Prostate gland (tissue), 2 donors: ENCODE data around the gene NRG4. TPM values are rescaled to one million over a fixed set of nuclear protein-coding genes. Genes with fewer than 3 reads are reported as not detected.
"Not testable (repeated sequence)": the region's sequence is repeated elsewhere in the genome, so short reads cannot be mapped to it uniquely, and the experiment has no call there.

ENCODE experiments used
- DNase-seq: peaks from one replicate; pipeline ENCODE4 v3.0.0-alpha.2; 2019; ENCODE audit warnings: low spot score
- H3K27ac ChIP-seq, 2 donors: fragments of 200-600 bp; sonication (generic); 2 replicates each; pipeline ENCODE4 v1.5.1; 2017 to 2019
- H3K27me3 ChIP-seq: fragments of 200-600 bp; sonication (generic); replicated peaks from 2 replicates; pipeline ENCODE4 v1.5.1; 2019; ENCODE audit not compliant: insufficient read depth
- H3K36me3 ChIP-seq, 2 donors: fragments of 200-600 bp; sonication (generic); 1 replicate in 1 of 2; 2 replicates in 1 of 2; pipeline versions ENCODE4 v1.5.1 to v1.8.1; 2017 to 2019
- H3K4me1 ChIP-seq: fragments of 200-600 bp; sonication (generic); replicated peaks from 2 replicates; pipeline ENCODE4 v1.5.1; 2019
- H3K4me3 ChIP-seq, 2 donors: fragments of 200-600 bp; sonication (generic); 2 replicates each; pipeline ENCODE4 v1.5.1; 2017 to 2019
- H3K9me3 ChIP-seq: fragments of 200-600 bp; sonication (generic); 2 replicates; pipeline ENCODE4 v1.5.1; 2017
- CTCF ChIP-seq, 4 experiments: fragments of 200-600 bp in 2 of 4; fragments of 450-650 bp in 2 of 4; sonication (generic) in 2 of 4; IDR thresholded peaks; 1 replicate in 3 of 4; 2 replicates in 1 of 4; pipeline ENCODE4 v1.5.1; 2016 to 2019; ENCODE audit warnings: antibody characterized with exemption in 4 of 4, mild to moderate bottlenecking in 2 of 4, moderate library complexity in 2 of 4
- POLR2A ChIP-seq: fragments of 450-650 bp; IDR thresholded peaks from one replicate; pipeline ENCODE4 v1.6.1; 2016; ENCODE audit warnings: antibody characterized with exemption, mild to moderate bottlenecking
- POLR2AphosphoS5 ChIP-seq: sonication (generic); formaldehyde crosslinking; IDR thresholded peaks from one replicate; pipeline ENCODE4 v1.6.1; 2017; ENCODE audit warnings: antibody characterized with exemption
- WGBS: methylation state at CpG from one replicate; pipeline ENCODE4 v1.1.5; 2018; 5-methylcytosine and 5-hydroxymethylcytosine counted together
- intact Hi-C: fragments of 100-400 bp; cut with DNase I; formaldehyde crosslinking; loops from one replicate; pipeline ENCODE4 v1.14.2; 2022
- total RNA-seq, 2 donors: library from RNA; depleted of rRNA; stranded (reverse); fragments of >200 nt; gene quantifications; one replicate each; pipeline ENCODE4 v1.1.0, GENCODE V29; 2016

NRG4 gene
- total RNA-seq, 2 donors from 2014 or later = 3.5 to 94.6 TPM

DNA sequence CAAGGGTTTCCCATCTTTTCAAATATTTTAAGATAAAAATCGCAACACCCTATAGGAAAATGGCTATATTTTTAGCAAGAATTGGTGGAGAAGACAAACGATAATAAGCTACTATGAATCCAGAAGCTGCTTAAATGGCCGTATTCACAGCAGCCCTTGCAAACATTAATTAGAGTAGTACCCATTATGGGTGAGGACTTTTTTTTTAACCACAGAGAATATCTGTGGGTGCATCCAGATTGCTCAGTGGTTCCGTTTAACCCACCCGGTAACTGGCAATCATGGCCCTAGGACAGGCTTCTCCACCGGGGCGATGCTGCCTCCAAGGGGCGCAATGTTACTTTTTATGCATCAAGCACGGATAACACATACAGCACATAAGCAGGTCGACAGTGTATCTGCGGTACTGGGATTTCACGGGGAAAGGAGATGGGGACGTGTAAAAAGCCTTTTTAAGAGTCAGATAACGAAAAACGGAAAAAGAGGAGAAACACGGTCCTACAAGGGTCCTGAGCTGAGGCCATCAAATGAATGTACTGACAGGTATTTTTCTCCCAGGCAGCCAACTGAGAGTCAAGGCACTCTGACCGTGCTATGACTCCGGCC is 46.6 kb upstream of the NRG4 start:
- Histone ChIP-seq H3K27me3 (no peaks in the 10 kb centered on the region), H3K36me3 (no peaks in the 10 kb centered on the region), H3K27ac (no peak overlapping the region), H3K9me3 (no peaks in the 10 kb centered on the region), H3K4me1 (no peaks in the 10 kb centered on the region), H3K4me3 (peak overlapping the region; percentile 60 to 63)
- WGBS = 14% methylated on average over 18 of the region's 18 CpGs
- TF ChIP-seq POLR2A (no peak), CTCF (IDR thresholded peaks at IDR 0.05) (peak in 2 of 4 experiments; percentile 4 to 10), POLR2AphosphoS5 (no peak)
- intact Hi-C loops = loop anchor here (5.0 kb wide), 1 partner anchor 78 kb away; no protein-coding TSS in a partner anchor
- DNase-seq = no peak

DNA sequence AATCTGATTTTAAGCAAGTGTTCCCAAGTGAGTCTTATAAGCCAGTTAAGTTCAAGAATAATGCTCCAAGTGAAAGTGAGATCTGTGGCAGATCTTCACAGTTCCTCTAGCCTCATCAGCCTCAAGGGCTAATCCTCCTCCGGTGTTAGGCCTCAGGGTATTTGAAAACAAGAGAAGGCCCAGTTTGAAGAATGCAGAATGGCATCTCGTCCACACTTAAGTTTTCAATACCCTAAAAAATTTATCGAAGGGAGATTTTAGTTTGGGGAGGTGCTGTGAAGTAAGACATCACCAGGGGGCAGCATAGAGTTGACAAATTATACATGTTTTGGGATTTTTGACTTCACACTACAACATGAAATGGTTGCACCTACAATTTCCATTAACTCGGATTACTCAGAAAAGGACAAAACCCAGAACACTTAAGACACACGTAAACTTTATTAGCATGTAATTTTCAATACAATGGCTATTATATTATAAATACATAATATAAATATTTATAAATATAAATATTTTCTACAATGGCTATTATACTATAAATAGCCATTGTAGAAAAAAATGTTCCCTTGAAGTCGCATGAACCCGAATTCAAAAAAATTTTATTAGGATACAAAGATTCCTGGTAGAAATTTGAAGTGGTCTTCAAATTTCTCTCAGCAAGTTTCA is 45.2 kb upstream of the NRG4 start:
- Histone ChIP-seq H3K36me3 (no peaks in the 10 kb centered on the region), H3K9me3 (no peaks in the 10 kb centered on the region), H3K27ac (no peak overlapping the region), H3K27me3 (no peaks in the 10 kb centered on the region), H3K4me3 (no peak overlapping the region), H3K4me1 (no peaks in the 10 kb centered on the region)
- DNase-seq = peak; percentile 28
- intact Hi-C loops = loop anchor here (5.0 kb wide), 1 partner anchor 80 kb away; no protein-coding TSS in a partner anchor
- no peak for TF ChIP-seq POLR2AphosphoS5
- no peak for TF ChIP-seq POLR2A
- TF ChIP-seq CTCF (IDR thresholded peaks at IDR 0.05) = peak; percentile 33 to 66 (median 62)
- WGBS = 4% methylated on average over 7 of the region's 7 CpGs

DNA sequence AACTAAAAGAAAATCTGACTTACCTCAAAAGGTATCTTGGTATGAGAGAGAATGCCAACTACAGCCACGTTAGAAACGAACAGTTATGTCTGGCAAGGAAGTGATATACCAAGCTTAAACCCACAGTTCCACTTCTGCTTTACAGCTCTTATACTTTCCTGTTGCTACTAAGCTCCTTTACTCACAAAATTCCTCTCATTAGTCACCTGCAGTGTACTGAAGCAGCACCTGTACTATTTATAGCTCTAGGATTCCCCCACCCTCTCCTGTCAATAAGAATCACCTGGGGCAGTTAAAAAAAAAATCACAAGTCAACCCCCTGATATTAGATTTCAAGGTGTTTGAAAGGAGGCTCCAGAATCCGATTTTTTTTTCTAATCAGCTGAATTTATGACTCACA is 44.7 kb upstream of the NRG4 start:
- Histone ChIP-seq H3K9me3 (no peaks in the 10 kb centered on the region), H3K4me1 (no peaks in the 10 kb centered on the region), H3K4me3 (no peak overlapping the region), H3K27ac (no peak overlapping the region), H3K36me3 (no peaks in the 10 kb centered on the region), H3K27me3 (no peaks in the 10 kb centered on the region)
- intact Hi-C loops = loop anchor here (5.0 kb wide), 1 partner anchor 80 kb away; no protein-coding TSS in a partner anchor
- DNase-seq = no peak
- WGBS = 5% methylated on average over 3 of the region's 3 CpGs
- TF ChIP-seq POLR2A (no peak), CTCF (IDR thresholded peaks at IDR 0.05) (no peak), POLR2AphosphoS5 (no peak)

GRCh38 chr15:76054201-76054600 is 42.0 kb upstream of the NRG4 start:
- intact Hi-C loops, H3K27ac ChIP-seq, DNase-seq, H3K36me3 ChIP-seq, H3K27me3 ChIP-seq, H3K9me3 ChIP-seq, H3K4me3 ChIP-seq, H3K4me1 ChIP-seq: not testable (repeated sequence)
- 94% methylated on average over 10 of the region's 10 CpGs for WGBS

GRCh38 chr15:76038512-76038911 is 26.3 kb upstream of the NRG4 start:
- Histone ChIP-seq H3K4me3 (no peak overlapping the region), H3K9me3 (no peaks in the 10 kb centered on the region), H3K36me3 (no peaks in the 10 kb centered on the region), H3K27me3 (no peaks in the 10 kb centered on the region), H3K4me1 (no peaks in the 10 kb centered on the region), H3K27ac (no peak overlapping the region)
- intact Hi-C loops = no loop called here
- TF ChIP-seq CTCF (IDR thresholded peaks at IDR 0.05) (no peak), POLR2AphosphoS5 (no peak), POLR2A (no peak)
- DNase-seq = no peak
- WGBS = 81% methylated on average over 1 of the region's 1 CpG
